Measurements from ENCODE around the gene OPCML.

OPCML gene

GRCh38 chr11:133232665-133233064 is 299.6 kb downstream of the OPCML start:
- no peak for DNase-seq (ENCODE audit: low read depth, low spot score)

- no peak for DNase-seq (ENCODE audit: low read depth, low spot score)
Observed at GRCh38 chr11:133230431-133230830, 301.9 kb downstream of the OPCML start.

GRCh38 chr11:133228471-133229329 is 303.6 kb downstream of the OPCML start:
- DNase-seq (ENCODE audit: low read depth, low spot score), result peak; percentile 44

- no peak for DNase-seq (ENCODE audit: low read depth, low spot score)
Observed at GRCh38 chr11:133227632-133228111, 304.6 kb downstream of the OPCML start.

GRCh38 chr11:133224271-133224670 is 308.0 kb downstream of the OPCML start:
- DNase-seq (ENCODE audit: low read depth, low spot score), result peak; percentile 38

- no peak for DNase-seq (ENCODE audit: low read depth, low spot score)
Observed at GRCh38 chr11:133222425-133223330, 309.6 kb downstream of the OPCML start.

GRCh38 chr11:133219543-133219942 is 312.8 kb downstream of the OPCML start:
- no peak for DNase-seq (ENCODE audit: low read depth, low spot score)

DNA sequence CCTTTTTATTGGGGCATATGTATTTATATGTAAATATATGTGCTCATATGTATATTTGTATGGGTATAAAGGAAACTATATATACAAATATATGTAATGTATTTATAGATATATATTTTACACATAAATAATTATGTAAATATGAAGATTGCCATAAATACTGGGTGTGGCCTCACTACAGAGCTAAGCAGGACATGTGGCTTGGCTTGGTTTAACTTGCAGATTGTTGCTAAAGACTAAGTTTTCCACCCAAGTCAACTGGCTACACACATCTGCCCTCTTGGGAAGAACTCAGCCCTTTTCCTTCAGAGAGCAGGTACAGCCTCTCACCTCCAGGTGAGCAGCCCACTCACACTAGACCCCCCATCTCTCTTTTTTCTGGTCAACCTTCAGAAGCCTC is 315.5 kb downstream of the OPCML start:
- DNase-seq (ENCODE audit: low read depth, low spot score), result no peak

DNA sequence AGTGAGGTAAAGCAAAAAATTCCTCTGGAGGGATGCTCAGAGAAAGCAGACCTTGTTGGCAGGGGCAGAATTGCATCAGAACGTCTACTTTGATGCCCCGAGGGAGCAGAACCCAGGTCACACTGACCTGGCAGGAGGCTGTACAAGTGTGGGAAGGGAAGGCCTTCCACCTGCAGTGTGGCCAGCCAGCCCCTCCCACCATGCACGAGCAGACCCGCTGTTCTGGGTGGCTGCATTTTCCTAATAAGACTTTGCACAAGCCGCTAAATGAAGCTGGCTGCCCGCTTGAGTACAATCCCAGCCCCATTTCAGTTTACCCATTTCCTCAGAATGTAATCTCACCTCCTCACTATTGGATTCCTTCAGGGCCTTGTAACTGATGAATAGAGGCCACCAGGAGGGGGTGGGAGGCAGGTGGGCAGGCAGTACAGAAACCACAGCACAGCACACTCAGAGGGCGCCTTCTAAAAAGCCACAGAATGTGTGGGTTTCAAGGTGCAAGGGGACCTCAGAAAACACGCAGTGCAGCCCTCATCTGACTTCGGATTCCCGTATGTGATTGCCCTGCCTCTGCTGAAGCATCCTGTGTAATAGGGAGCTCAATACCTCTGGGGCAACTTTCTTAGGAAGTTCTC is 316.6 kb downstream of the OPCML start:
- DNase-seq (ENCODE audit: low read depth, low spot score), result no peak

- no peak for DNase-seq (ENCODE audit: low read depth, low spot score)
Observed at GRCh38 chr11:133214646-133215045, 317.7 kb downstream of the OPCML start.

DNA sequence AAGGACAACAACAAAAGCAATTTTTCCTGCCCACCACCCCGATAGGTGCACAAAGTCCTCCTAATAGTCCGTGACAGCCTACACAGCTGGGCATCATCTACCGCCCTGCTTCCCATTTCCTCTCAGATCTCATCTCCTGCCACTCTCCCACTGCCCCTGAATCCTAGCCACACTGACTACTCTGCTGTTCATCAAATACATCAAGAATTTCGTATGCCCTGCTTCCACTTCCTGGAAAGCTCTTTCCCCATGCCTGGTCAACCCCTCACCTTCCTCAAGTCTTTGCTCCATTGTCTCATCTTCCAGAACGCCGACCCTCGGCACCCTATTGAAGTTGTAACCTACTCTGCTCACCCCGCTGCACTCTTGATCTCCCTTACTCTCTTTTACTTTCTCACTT is 320.1 kb downstream of the OPCML start:
- no peak for DNase-seq (ENCODE audit: low read depth, low spot score)

DNA sequence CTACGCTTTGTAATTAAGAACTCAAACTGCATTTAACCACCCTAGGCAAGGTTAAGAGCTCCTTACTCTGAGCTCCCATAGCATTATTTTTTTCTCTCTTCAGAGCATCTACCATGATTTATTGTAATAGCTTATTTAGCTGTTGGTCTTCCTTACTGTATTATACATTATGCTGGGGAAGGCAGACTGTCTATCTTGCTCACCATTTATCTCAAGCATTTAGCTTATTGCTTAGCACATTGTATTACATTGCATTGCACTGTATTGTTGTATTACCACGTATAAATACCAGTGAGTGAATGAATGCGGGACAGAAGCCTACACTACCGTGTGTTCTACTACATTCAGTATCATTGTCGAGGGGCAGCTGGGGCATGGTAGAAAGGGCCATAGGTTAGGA is 324.3 kb downstream of the OPCML start:
- DNase-seq (ENCODE audit: low read depth, low spot score), result no peak

GRCh38 chr11:133206313-133207005 is 325.8 kb downstream of the OPCML start:
- no peak for DNase-seq (ENCODE audit: low read depth, low spot score)

DNA sequence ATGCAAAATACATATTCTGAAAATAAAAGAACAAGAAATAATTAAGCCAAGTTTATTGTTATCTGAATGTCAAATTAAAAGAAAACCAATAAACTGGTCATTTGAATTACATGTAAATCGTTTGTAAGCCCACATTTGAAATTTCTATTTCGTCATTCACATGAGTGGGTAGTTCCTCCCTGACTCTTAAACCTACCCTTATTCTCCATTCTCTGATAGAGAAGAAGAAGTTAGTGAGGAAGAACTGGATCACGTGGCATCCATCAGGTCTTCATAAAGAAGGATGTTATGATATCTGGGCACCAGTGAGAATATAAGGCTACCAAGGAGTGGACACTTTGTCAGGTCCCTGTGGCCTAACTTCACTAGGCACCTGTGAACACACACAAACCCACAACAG is 328.1 kb downstream of the OPCML start:
- no peak for DNase-seq (ENCODE audit: low read depth, low spot score)

GRCh38 chr11:133202816-133203215 is 329.5 kb downstream of the OPCML start:
- DNase-seq (ENCODE audit: low read depth, low spot score), result no peak

- no peak for DNase-seq (ENCODE audit: low read depth, low spot score)
Observed at GRCh38 chr11:133198438-133198837, 333.9 kb downstream of the OPCML start.

- DNase-seq (ENCODE audit: low read depth, low spot score), result peak; percentile 75
Observed at GRCh38 chr11:133197425-133197824, 334.9 kb downstream of the OPCML start.

GRCh38 chr11:133191931-133192330 is 340.4 kb downstream of the OPCML start:
- DNase-seq (ENCODE audit: low read depth, low spot score), result no peak

DNA sequence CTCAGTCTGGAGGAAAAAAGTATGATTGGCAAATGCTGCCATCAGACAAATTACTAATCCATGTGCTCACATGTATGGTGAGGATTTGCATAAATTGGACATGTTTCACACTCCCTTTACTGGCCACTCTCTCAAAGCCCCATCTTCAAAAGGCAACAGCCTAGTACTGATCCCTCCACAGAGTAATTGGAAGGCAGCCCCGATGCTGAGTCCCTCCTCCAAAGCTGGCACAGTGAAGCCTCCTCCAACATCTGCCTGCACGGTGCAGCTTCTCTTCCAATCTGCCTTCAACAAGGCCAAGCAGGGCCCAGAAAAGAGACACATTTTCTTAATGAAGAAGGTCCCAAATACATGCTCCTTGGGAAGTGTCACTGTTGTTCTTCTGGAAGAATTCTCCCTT is 350.6 kb downstream of the OPCML start:
- DNase-seq (ENCODE audit: low read depth, low spot score), result no peak

GRCh38 chr11:133181066-133181465 is 351.2 kb downstream of the OPCML start:
- no peak for DNase-seq (ENCODE audit: low read depth, low spot score)

- DNase-seq (ENCODE audit: low read depth, low spot score), result no peak
Observed at GRCh38 chr11:133180201-133180600, 352.1 kb downstream of the OPCML start.

Data from astrocyte of the hippocampus (primary cell).